ENCODE results near the gene CD163.

DNA sequence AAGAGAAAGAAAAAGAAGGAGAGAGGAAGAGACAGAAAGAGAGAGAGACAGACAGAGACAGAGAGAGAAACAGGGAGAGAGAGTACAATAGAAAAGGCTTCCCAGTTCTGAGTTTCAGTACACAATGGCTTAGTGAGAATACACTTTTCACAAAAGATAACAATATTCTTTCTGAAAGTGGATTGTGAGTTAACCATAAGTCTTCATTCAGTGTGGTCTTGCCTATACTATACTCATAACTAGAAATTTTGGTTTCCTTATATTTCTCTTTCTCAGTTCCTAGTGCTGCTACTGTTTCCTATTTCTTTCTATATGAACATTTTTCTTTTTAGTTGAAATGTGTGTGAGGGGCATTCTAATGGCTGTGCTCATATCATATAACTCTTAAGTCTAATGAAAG lies 68.9 kb downstream of the CD163 start:
- TF ChIP-seq, protein P1, sequence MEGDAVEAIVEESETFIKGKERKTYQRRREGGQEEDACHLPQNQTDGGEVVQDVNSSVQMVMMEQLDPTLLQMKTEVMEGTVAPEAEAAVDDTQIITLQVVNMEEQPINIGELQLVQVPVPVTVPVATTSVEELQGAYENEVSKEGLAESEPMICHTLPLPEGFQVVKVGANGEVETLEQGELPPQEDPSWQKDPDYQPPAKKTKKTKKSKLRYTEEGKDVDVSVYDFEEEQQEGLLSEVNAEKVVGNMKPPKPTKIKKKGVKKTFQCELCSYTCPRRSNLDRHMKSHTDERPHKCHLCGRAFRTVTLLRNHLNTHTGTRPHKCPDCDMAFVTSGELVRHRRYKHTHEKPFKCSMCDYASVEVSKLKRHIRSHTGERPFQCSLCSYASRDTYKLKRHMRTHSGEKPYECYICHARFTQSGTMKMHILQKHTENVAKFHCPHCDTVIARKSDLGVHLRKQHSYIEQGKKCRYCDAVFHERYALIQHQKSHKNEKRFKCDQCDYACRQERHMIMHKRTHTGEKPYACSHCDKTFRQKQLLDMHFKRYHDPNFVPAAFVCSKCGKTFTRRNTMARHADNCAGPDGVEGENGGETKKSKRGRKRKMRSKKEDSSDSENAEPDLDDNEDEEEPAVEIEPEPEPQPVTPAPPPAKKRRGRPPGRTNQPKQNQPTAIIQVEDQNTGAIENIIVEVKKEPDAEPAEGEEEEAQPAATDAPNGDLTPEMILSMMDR (conservative IDR thresholded peaks at IDR 0.05), result no peak
- no peak for TF ChIP-seq ZFX (IDR thresholded peaks at IDR 0.05)
